ENCODE measurements around the gene SNCB. TPM values are rescaled to one million over a fixed set of nuclear protein-coding genes. Genes with fewer than 3 reads are reported as not detected.

SNCB gene
- total RNA-seq, 1 donor from 2014 or later: not detected

DNA sequence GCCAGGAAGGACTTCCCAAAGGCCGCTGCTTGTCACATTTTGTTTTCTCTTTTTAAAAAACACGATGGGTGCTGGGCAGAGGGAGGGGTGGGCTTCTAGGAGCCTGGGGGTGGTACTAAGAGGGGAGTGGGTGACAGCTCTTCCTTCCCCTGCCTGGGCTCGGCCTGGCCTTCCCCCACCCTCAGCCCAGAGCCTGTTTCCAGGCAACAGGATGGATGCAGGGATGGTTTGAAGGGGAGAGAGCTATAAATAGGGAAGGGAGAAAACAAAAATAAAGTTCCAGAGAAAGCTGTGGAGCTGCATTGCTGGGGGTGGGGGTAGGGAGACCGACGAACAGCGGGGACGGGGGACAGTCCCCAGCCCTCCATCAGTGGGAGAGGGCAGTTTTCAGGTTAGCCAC is 13.8 kb downstream of the SNCB start:
- H3K36me3 ChIP-seq (ENCODE audit: control insufficient read depth, insufficient read depth, low read length): no peaks in the 10 kb centered on the region
- no peak overlapping the region for H3K4me3 ChIP-seq (ENCODE audit: low read depth, low read length)
- DNase-seq (ENCODE audit: low read depth) (no peak), FAIRE-seq (no peak)
- H3K27me3 ChIP-seq (ENCODE audit: control insufficient read depth, insufficient read depth, low read length): peaks cover 23% of the 10 kb centered on the region
- TF ChIP-seq, protein P1, sequence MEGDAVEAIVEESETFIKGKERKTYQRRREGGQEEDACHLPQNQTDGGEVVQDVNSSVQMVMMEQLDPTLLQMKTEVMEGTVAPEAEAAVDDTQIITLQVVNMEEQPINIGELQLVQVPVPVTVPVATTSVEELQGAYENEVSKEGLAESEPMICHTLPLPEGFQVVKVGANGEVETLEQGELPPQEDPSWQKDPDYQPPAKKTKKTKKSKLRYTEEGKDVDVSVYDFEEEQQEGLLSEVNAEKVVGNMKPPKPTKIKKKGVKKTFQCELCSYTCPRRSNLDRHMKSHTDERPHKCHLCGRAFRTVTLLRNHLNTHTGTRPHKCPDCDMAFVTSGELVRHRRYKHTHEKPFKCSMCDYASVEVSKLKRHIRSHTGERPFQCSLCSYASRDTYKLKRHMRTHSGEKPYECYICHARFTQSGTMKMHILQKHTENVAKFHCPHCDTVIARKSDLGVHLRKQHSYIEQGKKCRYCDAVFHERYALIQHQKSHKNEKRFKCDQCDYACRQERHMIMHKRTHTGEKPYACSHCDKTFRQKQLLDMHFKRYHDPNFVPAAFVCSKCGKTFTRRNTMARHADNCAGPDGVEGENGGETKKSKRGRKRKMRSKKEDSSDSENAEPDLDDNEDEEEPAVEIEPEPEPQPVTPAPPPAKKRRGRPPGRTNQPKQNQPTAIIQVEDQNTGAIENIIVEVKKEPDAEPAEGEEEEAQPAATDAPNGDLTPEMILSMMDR (IDR thresholded peaks at IDR 0.05; ENCODE audit: insufficient read depth, low read length, severe bottlenecking): no peak

DNA sequence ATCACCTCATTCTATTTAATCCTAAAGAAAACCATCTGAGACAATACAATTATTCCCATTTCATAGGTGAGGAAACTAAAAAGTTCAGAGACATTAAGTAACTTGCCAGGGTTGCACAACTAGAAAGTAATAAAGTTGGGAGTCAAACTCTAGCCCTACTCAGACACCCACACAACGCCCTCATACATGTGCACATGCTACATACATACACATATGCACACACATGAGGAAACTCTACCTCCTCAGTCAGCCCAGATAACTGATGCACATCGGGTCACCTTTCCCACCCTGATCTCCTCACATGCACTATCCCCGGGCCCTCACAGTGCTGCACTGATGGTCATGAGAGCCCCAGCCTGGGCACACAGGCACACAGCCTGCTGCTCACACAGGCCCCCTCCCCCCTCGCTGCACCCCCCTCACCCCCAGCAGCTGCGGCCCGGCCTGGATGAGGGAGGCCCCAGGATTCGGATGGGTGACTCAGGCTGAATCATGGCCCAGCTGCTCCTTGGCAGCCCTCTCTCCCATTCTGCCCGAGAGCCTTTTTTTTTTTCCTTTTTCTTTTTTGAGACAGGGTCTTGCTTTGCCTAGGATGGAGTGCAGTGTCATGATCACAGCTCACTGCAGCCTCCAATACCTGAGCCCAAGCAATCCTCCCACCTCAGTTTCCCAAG is 15.4 kb downstream of the SNCB start:
- no peaks in the 10 kb centered on the region for H3K36me3 ChIP-seq (ENCODE audit: control insufficient read depth, insufficient read depth, low read length)
- TF ChIP-seq, protein P1 (IDR thresholded peaks at IDR 0.05; ENCODE audit: insufficient read depth, low read length, severe bottlenecking): no peak
- no peak overlapping the region for H3K4me3 ChIP-seq (ENCODE audit: low read depth, low read length)
- peaks cover 14% of the 10 kb centered on the region for H3K27me3 ChIP-seq (ENCODE audit: control insufficient read depth, insufficient read depth, low read length)
- peak; percentile 73 for DNase-seq (ENCODE audit: low read depth)
- FAIRE-seq: no peak

DNA sequence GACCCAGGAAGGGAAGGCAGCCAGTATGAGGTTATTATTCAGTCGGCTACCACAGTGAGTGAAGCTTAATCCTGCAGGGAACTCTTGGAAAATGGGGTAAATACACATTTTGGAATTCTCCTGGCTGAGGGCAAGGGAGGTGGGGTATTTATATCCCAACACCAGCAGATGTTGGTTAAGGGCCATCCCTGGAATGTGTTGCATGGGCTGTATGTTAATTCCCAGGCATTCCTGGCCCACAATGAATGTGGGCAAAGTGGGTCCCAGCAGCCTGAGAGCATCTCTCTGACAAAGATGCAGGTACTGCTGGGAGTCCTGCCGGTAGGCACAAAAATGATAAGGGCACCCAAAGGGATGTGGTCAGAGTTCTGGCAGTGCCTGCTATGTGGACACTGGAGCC is 17.5 kb downstream of the SNCB start:
- no peak for FAIRE-seq
- Histone ChIP-seq H3K27me3 (ENCODE audit: control insufficient read depth, insufficient read depth, low read length) (peaks cover 4% of the 10 kb centered on the region), H3K4me3 (ENCODE audit: low read depth, low read length) (no peak overlapping the region), H3K36me3 (ENCODE audit: control insufficient read depth, insufficient read depth, low read length) (no peaks in the 10 kb centered on the region)
- TF ChIP-seq, protein P1 (IDR thresholded peaks at IDR 0.05; ENCODE audit: insufficient read depth, low read length, severe bottlenecking): no peak
- no peak for DNase-seq (ENCODE audit: low read depth)

DNA sequence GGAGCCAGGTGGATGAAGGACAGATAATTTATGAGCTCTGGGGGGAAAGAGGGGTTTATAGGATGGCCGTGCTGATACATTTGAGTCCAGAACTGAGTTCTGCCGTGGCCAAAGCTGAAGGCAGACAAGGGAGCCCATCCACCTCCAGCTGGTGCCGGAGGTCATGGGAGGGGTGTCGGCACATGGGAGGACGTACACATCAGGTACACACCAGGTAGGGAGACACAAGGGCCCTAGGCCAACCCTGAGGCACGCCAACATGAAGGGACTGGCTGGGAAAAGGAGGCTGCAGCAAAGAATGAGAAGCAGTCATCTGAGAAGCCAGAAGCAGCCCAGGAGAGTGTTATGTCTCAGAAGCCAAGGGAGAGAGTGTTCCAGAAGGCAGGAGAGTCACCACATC is 18.3 kb downstream of the SNCB start:
- TF ChIP-seq, protein P1 (IDR thresholded peaks at IDR 0.05; ENCODE audit: insufficient read depth, low read length, severe bottlenecking): no peak
- DNase-seq (ENCODE audit: low read depth) (no peak), FAIRE-seq (no peak)
- Histone ChIP-seq H3K27me3 (ENCODE audit: control insufficient read depth, insufficient read depth, low read length) (peaks cover 1% of the 10 kb centered on the region), H3K36me3 (ENCODE audit: control insufficient read depth, insufficient read depth, low read length) (no peaks in the 10 kb centered on the region), H3K4me3 (ENCODE audit: low read depth, low read length) (no peak overlapping the region)

DNA sequence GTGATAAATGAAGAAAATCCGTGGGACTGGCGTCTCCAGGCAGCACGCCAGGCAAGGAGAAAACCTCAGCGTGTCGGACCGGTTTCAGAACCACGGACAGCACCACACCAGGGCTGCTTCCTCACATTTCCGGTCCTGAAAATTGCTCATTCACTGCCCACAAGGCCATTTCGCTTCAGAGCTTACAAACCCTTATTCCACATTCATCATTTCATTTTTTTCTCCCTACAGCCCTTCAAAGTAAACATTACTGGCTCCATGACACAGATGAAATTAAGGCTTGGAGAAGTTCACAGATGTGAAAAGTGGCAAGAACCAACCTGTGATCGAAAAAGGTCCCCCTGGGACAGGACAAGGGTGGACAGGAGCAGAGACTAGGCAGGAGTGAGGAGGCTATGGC is 18.9 kb downstream of the SNCB start:
- H3K4me3 ChIP-seq (ENCODE audit: low read depth, low read length): no peak overlapping the region
- peak; percentile 70 for DNase-seq (ENCODE audit: low read depth)
- H3K27me3 ChIP-seq (ENCODE audit: control insufficient read depth, insufficient read depth, low read length): peaks cover 1% of the 10 kb centered on the region
- no peak for FAIRE-seq
- TF ChIP-seq, protein P1 (IDR thresholded peaks at IDR 0.05; ENCODE audit: insufficient read depth, low read length, severe bottlenecking): no peak
- H3K36me3 ChIP-seq (ENCODE audit: control insufficient read depth, insufficient read depth, low read length): no peaks in the 10 kb centered on the region

DNA sequence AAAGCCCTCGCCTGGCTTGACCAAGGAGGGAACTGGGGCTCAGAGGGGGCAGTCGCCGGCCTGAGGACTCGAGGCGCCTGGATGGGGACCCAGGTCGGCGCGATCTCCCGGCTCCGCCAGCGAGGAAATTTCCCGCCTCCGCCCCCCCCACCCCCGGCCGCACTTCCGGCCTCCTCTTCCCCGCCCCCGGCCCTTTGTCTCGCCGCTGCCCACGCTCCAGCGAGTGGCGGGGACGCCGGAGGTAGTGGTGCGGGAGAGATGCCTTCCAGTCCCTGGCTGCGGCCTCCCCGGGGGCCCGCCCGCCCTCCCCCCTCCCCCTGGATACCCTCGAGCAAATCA is 19.9 kb downstream of the SNCB start:
- TF ChIP-seq, protein P1 (IDR thresholded peaks at IDR 0.05; ENCODE audit: insufficient read depth, low read length, severe bottlenecking): no peak
- DNase-seq (ENCODE audit: low read depth): no peak
- no peak for FAIRE-seq
- peak overlapping the region; percentile 56 for H3K4me3 ChIP-seq (ENCODE audit: low read depth, low read length)
- H3K36me3 ChIP-seq (ENCODE audit: control insufficient read depth, insufficient read depth, low read length): no peaks in the 10 kb centered on the region
- no peaks in the 10 kb centered on the region for H3K27me3 ChIP-seq (ENCODE audit: control insufficient read depth, insufficient read depth, low read length)
